ENCODE results near the gene BNIP5.

BNIP5 gene

DNA sequence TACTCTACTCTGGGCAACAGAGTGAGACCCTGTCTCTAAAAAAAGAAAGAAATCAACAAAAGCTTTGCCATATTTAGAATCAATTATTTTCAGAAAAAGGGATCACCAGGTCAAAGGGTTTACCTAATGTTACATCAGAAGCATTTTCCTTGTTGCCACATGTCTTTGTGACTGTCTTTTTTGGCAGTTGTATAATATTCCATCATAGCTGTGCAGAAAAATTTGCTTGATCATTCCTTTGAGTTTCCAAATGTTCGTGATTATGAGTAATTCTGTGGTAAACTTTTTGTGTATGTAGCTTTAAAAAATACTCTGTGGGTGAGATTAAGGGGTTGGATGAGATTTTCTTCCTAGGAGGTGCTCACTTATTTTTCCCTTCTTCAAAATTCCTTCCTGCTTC is 40.4 kb downstream of the BNIP5 start:
- DNase-seq (ENCODE audit: low read depth): peak; percentile 42

DNA sequence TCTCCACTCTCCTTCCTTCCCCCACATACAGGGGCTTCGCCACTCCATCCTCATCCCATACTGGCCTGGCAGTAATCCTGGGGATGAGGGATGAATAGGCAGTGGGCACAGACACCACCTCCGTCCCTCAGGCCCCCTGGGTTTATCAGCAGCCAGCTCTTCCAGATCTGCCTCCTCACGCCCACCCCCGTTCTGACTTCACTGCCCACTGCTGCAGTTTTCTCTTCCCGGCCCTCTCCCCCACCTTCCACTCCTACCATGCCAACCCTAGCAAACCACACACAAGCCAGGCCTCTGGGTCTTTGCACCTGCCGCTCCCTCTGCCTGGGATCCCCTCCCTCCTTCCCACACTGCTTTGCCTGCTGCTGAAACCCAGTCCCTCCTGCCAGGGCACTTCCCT is 44.5 kb downstream of the BNIP5 start:
- DNase-seq (ENCODE audit: low read depth): no peak

DNA sequence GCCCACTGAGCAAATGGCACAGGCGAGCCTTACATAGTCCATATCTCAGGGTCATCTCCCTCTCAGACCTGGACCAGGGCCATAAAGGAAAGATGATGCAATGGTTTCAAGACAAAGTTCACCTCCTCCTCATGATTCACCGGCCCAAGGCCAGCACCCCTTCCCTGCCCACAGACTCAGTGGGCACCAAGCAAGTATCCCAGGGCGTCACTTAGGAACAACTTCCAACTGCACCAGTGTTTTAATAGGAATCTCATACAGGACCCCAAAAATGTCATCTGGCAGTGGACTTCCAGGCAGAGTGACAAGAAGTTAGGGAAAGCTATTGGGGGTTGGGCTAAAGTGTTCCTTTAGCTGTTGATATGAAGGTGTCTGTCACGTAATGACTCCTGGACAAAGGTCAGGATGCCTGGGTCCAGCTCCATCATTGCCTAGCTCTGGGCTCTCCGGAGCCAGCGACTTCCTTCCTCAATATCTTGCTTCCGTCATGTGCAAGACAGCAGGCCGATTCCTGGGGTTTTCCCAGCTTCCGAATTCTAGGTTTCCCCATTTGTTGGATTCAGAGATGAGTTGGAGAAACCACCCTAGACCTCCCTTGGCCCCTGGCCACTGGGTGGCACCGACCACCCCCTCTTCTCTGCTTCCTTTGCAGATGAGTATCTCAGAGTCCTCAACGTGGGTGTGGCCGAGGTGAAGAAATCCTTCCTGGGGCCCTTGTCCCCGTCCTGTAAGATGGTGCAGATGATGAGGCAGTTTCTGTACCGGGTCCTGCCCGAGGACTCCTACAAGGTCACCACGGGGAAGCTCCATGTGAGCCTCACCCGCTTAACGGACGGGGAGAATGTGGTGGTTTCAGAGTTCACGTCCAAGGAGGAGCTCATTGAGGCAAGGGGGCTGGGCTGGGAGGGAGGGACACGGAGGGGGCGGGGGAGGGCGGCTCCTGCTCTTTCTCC is 45.7 kb downstream of the BNIP5 start:
- peak; percentile 42 for DNase-seq (ENCODE audit: low read depth)

GRCh38 chr6:36289281-36289878 is 47.3 kb downstream of the BNIP5 start:
- no peak for DNase-seq (ENCODE audit: low read depth)

DNA sequence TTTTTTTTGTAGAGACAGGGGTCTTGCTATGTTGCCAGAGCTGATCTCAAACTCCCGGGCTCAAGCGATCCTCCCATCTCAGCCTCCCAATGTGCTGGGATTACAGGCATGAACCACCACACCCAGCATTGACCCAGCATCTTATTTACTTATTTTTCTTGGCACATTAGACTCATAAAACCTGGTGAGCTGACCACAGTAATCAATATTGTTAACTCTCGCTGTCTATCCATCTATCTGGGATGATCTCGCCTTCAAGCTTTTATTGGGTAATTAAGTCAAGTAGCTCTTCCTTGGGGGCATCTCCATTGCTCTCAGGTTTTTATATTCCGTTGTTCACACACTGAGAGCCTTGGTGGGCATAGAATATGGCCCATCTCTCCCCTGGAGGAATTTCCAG is 49.8 kb downstream of the BNIP5 start:
- DNase-seq (ENCODE audit: low read depth): no peak

- no peak for DNase-seq (ENCODE audit: low read depth)
These were observed 50.9 kb downstream of the BNIP5 start for GRCh38 chr6:36285797-36286196.

- no peak for DNase-seq (ENCODE audit: low read depth)
These were observed 51.5 kb downstream of the BNIP5 start for GRCh38 chr6:36285187-36285671.

DNA sequence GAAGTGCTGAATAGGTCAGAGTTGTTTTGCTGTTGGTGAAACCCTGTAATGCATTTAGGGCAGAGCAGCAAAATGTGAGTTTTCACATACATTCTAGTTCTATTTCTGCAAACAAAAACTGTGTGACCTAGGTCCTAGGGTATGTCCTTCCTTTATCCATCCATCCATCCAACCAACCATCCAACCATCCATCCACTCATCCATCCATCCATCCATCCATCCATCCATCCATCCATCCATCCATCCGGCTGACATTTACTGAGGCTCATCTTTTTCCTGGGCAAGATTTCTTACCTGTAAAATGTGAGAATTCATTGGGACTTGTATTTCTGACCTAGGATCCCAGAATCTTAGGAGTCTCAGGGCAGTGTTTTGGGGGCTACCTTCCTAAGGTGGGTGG is 52.3 kb downstream of the BNIP5 start:
- DNase-seq (ENCODE audit: low read depth): no peak

DNA sequence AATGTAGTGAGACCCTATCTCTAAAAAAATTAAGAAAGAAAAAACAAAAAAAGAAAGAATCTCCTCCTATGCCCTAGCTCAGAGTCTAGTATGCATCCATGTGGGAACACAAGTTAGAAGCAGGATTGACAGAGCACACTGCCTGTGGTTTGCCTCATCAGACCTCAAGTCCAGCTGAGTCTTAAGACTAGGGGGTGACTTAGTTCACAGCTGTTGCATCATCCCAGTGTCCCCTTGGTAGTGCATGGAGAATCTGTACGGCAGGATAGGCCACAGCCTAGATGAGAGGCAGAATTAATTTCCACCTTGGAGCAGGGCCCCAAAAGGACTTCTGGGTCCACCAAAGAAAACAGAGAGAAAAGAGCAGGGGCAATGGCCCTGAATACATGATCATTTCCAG is 53.1 kb downstream of the BNIP5 start:
- DNase-seq (ENCODE audit: low read depth): no peak

GRCh38 chr6:36280983-36281382 is 55.7 kb downstream of the BNIP5 start:
- no peak for DNase-seq (ENCODE audit: low read depth)

GRCh38 chr6:36280467-36280866 is 56.2 kb downstream of the BNIP5 start:
- DNase-seq (ENCODE audit: low read depth): no peak

DNA sequence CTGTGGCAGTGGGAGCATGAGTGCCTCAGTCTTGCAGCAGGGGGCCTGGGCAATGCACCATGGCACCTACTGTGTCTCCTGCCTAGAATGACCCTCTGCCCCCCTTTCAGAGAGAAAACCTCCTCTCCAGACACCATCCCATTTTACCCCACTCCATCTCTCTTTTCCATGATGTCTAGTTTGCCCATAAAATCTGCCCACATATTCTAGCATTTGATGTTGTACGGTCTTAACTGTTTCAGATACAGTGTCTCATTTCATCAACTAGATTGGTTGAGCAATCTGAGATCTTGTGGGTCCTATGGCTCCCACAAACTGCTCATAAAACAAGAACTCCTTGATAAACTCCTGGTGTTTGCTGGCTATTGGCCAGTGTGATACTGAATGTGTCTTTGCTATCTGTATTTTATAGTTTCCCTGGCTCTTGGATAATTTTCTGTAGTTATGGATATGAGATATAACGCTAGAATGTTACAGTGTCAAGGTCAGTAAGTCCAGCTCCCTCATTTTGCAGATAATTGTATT is 58.7 kb downstream of the BNIP5 start:
- no peak for DNase-seq (ENCODE audit: low read depth)

- no peak for DNase-seq (ENCODE audit: low read depth)
These were observed 59.8 kb downstream of the BNIP5 start for GRCh38 chr6:36276581-36277536.

- DNase-seq (ENCODE audit: low read depth): no peak
These were observed 62.7 kb downstream of the BNIP5 start for GRCh38 chr6:36273802-36274514.

DNA sequence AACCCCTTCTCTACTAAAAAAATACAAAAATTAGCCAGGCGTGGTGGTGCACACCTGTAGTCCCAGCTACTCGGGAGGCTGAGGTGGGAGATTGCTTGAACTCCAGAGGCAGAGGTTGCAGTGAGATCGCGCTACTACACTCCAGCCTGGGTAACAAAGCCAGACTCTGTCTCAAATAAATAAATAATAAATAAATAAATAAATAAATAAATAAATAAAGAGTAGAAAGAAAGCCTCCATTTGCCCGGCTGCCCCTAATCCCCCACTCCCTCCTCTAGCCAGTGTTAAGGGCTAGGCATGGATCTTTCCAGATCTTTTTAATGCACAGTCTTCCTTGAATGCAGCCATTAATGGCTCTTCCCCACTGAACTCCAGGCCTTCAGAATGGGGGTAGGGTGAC is 63.6 kb downstream of the BNIP5 start:
- DNase-seq (ENCODE audit: low read depth): no peak

GRCh38 chr6:36272234-36272633 is 64.5 kb downstream of the BNIP5 start:
- no peak for DNase-seq (ENCODE audit: low read depth)

GRCh38 chr6:36269834-36270705 is 66.6 kb downstream of the BNIP5 start, which contains the start of gene PNPLA1:
TSS of gene PNPLA1 (plus strand) at chr6:36270060. CDS start at chr6:36270460, 400 bp downstream.
- DNase-seq (ENCODE audit: low read depth): no peak

GRCh38 chr6:36268478-36269275 is 68.0 kb downstream of the BNIP5 start:
- peak; percentile 18 for DNase-seq (ENCODE audit: low read depth)

GRCh38 chr6:36267731-36268477 is 68.8 kb downstream of the BNIP5 start:
- DNase-seq (ENCODE audit: low read depth): peak; percentile 9
